ENCODE measurements around the gene ENPP7.

DNA sequence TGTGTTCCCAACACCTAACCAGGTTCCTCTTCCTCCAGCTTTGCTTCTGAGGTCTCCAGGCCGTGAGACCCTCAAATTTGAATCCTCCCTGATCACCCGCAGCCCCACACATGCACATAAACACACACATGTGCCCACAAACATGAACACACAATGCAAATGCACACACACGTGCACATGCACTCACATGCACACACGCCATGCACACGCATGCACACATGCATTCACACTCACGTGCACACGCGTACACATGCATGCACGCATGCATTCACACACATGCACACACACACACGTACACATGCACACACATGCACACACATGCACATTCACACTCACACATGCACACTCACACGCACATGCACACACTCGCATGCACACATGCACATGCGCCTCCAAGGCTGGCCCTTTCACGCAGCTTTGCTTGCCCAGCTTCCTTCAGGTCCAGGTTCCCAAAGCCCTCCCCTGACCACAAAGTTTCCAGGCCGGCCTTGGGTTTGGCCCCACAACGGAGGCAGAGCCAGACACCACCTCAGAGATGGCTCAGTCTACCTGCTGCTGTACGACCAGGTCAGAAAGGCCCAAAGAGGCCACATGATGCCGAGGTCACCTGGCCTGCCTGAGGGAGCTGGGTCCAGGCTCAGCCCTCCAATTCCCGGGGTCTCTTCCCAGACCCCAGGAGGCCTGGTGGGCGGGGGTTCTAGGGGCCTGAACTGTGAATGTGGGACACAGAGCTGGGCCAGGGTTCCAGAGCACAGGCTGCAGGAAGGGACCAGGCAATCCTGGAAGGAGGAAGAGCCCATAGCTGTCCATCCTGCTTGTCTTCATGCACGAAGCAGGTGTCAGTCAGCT lies 39.5 kb upstream of the ENPP7 start:
- no peak for TF ChIP-seq SUZ12 (IDR thresholded peaks at IDR 0.05; ENCODE audit: extremely low read depth, insufficient read depth, insufficient read length)
- no peak for TF ChIP-seq ZNF274 (IDR thresholded peaks at IDR 0.05; ENCODE audit: low read depth, low read length)
- no peak for TF ChIP-seq YY1 (IDR thresholded peaks at IDR 0.05; ENCODE audit: insufficient read depth, insufficient read length)
